ENCODE data around the gene DHRS12. TPM values are rescaled to one million over a fixed set of nuclear protein-coding genes. Genes with fewer than 3 reads are reported as not detected.

Gene DHRS12
- total and polyA plus RNA-seq, 2 donors from 2014 or later, result 20.4 to 36.1 TPM

- no peaks in the 10 kb centered on the region for H3K36me3 ChIP-seq (ENCODE audit: control insufficient read depth in 2 of 3, insufficient read depth in 3 of 3, low read length in 3 of 3)
- no peak for DNase-seq
- no peaks in the 10 kb centered on the region for H3K9me3 ChIP-seq (ENCODE audit: control insufficient read depth in 2 of 3, insufficient read depth in 1 of 3, low read length in 3 of 3)
- no peaks in the 10 kb centered on the region for H3K27me3 ChIP-seq (ENCODE audit: control insufficient read depth, insufficient read depth, low read length)
- H3K27ac ChIP-seq (ENCODE audit: low read depth in 2 of 2, low read length in 2 of 2), result no peak overlapping the region
- H3K4me3 ChIP-seq (ENCODE audit: low read length in 3 of 3), result no peak overlapping the region
- no peak for TF ChIP-seq CTCF (IDR thresholded peaks at IDR 0.05; ENCODE audit: borderline replicate concordance, extremely low read depth, insufficient read depth)
- no peak overlapping the region for H3K9ac ChIP-seq (ENCODE audit: low read length in 3 of 3)
- peaks cover 0 to 4% (median 0%) of the 10 kb centered on the region in 3 donors for H3K4me1 ChIP-seq (ENCODE audit: control insufficient read depth in 2 of 3, insufficient read depth in 2 of 3, low read depth in 1 of 3, low read length in 3 of 3)
- no peak for FAIRE-seq
- intact Hi-C loops (cut with DNase I), result no loop called here
These were observed 36.0 kb upstream of the DHRS12 start for GRCh38 chr13:51839711-51840540.

- Histone ChIP-seq H3K36me3 (ENCODE audit: control insufficient read depth in 2 of 3, insufficient read depth in 3 of 3, low read length in 3 of 3) (no peaks in the 10 kb centered on the region), H3K9ac (ENCODE audit: low read length in 3 of 3) (no peak overlapping the region), H3K4me3 (ENCODE audit: low read length in 3 of 3) (no peak overlapping the region), H3K27me3 (ENCODE audit: control insufficient read depth, insufficient read depth, low read length) (no peaks in the 10 kb centered on the region), H3K4me1 (ENCODE audit: control insufficient read depth in 2 of 3, insufficient read depth in 2 of 3, low read depth in 1 of 3, low read length in 3 of 3) (no peaks in the 10 kb centered on the region), H3K9me3 (ENCODE audit: control insufficient read depth in 2 of 3, insufficient read depth in 1 of 3, low read length in 3 of 3) (no peaks in the 10 kb centered on the region), H3K27ac (ENCODE audit: low read depth in 2 of 2, low read length in 2 of 2) (no peak overlapping the region)
- intact Hi-C loops (cut with DNase I), result no loop called here
- no peak for DNase-seq
- FAIRE-seq, result no peak
- TF ChIP-seq CTCF (IDR thresholded peaks at IDR 0.05; ENCODE audit: borderline replicate concordance, extremely low read depth, insufficient read depth), result no peak
These were observed 34.4 kb upstream of the DHRS12 start for GRCh38 chr13:51838240-51838846.

- Histone ChIP-seq H3K27ac (ENCODE audit: low read depth in 2 of 2, low read length in 2 of 2) (no peak overlapping the region), H3K9ac (ENCODE audit: low read length in 3 of 3) (no peak overlapping the region), H3K4me3 (ENCODE audit: low read length in 3 of 3) (no peak overlapping the region), H3K9me3 (ENCODE audit: control insufficient read depth in 2 of 3, insufficient read depth in 1 of 3, low read length in 3 of 3) (no peaks in the 10 kb centered on the region), H3K27me3 (ENCODE audit: control insufficient read depth, insufficient read depth, low read length) (no peaks in the 10 kb centered on the region), H3K36me3 (ENCODE audit: control insufficient read depth in 2 of 3, insufficient read depth in 3 of 3, low read length in 3 of 3) (no peaks in the 10 kb centered on the region), H3K4me1 (ENCODE audit: control insufficient read depth in 2 of 3, insufficient read depth in 2 of 3, low read depth in 1 of 3, low read length in 3 of 3) (no peaks in the 10 kb centered on the region)
- no peak for TF ChIP-seq CTCF (IDR thresholded peaks at IDR 0.05; ENCODE audit: borderline replicate concordance, extremely low read depth, insufficient read depth)
- no peak for FAIRE-seq
- intact Hi-C loops (cut with DNase I), result no loop called here
- DNase-seq, result no peak
These were observed 33.1 kb upstream of the DHRS12 start for GRCh38 chr13:51837016-51837415.

Data from kidney (tissue), 14 donors.